ENCODE measurements around the gene NT5E.

Gene NT5E

DNA sequence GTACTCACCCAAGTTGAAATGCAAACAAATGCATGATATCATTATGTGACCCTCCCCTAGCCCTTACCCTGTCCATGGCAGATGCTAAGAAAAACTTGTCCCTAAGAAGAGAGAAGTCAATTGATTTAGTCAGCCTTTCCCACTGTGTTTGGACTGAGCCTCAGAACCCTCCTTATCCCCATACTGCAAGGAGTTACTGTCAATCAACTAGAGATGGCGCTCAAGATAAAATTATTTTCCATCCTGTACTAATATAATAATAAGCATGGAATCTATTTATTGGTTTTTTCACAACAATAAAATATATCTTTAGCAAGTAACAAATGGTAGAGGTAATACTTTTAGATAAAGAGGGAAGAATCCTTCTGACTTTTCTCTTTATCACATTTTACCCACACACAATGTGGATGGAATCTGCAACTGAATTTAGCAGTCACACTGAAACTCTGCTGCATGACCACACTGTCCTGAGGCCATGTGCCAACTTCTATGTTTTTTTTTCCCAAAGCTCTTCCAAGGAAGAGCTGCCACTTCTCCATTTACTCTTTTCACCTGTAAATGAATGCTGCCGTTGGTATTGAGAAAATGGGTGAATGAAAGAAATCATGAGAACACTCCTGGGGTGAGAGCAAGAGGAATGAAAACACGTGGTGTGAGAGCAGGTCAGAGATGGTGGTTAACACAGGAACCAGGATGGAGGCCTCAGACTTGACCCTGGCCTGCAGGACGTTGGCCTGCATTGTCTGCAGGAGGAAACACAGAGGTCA lies 10.5 kb downstream of the NT5E start:
- DNase-seq, result no peak

- no peak for DNase-seq
These were observed 11.3 kb downstream of the NT5E start for GRCh38 chr6:85460921-85461797.

- DNase-seq, result no peak
These were observed 11.9 kb downstream of the NT5E start for GRCh38 chr6:85461798-85462170.

GRCh38 chr6:85462673-85463072 lies 12.8 kb downstream of the NT5E start:
- DNase-seq, result no peak

DNA sequence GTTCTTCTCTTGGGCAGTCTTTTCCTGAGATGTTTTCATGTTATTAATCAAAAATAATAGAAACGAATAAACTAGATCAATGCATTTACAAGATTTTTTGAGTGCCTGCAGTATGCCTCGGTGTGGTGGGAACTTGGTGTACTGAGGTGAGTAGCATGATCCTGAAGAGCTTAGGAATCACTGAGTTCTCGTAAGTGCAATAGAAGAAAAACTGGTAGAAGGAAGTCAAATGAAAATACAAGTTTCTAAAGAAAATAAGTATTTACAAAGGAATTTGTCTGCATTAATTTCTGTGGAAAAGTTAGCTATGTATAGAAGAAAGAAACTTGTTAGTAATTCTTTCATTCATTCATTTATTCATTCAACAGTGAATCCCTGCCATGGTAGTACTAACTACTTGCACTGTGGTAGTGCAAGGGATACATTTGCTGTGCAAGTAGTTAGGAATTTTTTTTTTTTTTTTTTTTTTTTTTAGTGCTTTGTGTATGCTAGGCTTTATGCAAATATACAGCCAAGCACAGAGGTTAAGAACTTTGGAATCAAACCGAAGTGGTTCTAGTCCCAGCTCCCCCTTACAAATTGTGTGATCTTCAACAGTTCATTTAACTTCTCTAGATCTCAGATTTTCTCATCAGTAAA lies 13.9 kb downstream of the NT5E start:
- DNase-seq, result no peak

DNA sequence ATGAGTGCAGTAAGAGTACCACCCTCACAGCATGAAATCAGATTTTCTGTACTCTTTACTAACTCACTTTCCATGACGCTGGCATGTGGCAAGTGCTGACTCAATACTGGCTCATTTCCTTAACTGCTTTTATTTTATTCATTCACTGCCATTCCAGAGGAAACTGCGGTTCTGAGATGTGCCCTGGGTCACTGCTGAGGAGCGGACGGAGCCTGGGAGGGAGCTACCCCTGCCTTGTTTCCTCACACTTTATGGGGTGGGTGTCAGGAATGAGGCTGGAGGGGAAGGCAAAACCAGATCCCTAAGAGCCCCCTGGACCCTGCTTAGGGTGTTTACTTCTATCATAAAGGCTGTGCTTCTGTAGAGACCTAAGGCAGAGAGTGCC lies 14.4 kb downstream of the NT5E start:
- peak; percentile 99 for DNase-seq

- peak; percentile 98 for DNase-seq
These were observed 14.9 kb downstream of the NT5E start for GRCh38 chr6:85464722-85465150.

DNA sequence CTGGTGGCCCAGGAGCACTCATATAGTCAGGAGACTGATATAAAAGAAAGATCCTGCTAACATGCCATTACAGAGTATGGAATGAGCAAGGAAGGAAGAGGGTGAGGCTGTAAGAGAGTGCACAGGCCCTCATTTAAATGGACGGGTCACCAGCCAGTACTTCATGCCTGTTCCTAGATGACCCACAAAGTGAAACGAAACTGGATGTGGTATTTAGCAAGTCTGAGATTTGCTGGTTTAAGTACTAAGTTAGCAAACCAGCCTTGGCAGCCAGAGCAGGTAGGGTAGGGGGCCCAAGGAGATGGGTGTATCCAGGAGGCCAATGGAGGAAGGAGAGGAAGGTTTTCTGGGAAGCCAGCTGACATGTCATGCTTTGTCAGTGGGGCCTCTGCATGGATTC lies 15.9 kb downstream of the NT5E start:
- DNase-seq, result no peak

DNA sequence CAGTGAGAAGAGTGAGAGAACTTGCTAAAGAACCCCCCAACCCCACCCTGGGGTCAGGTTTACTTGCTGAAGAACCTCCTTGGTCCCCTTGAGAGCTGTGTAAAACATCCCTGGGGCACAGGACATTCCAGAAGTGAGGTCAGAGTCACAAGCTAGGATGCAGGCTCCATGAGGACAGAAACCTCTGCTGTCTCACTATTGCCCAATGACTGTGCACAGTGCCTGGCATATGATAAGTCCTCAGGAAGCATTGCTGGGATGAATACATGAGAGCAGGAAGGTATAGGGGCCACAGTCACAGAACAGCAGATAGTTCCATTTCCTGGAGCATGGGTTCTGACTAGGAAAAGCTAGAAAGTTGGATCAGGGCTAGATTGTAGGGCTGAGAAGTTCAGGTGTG lies 18.4 kb downstream of the NT5E start:
- DNase-seq, result peak; percentile 64

DNA sequence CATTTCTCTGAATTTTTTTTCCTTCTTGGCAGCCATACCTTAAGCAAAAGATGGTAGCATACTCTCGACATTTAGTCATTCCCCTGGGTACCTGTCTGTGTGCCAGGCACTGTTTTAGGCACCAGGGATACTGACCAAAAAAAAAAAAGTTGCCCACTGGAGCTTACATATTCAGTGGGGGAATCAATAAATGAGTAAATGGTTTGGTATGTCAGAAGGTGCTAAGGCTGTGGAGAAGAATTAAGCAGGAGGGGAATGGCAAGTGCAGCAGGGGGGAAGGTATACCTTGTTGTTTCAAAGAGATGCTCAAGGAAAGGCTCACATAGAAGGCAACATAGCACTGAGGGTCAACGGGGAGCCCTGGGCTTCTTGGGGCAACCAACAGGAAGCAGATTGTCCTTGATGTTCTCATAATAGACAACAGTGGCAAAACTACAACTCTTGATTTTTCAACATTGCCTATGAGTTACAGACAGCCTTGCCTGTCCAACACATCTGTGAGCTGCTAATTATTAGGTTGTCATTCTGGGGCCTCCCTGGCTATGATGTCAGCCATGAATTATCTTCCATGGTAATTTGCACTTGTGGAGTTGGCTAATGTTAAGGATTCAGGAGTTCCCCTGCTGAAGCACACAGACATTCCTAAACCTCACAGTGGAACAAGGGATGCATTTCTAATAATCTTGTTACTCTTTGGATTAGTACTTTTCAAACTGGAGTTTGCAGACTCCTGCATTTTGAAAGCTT lies 19.6 kb downstream of the NT5E start:
- DNase-seq, result no peak

- peak; percentile 65 for DNase-seq
These were observed 20.1 kb downstream of the NT5E start for GRCh38 chr6:85470023-85470410.

- DNase-seq, result peak; percentile 94
These were observed 22.9 kb downstream of the NT5E start for GRCh38 chr6:85472744-85473143.

- DNase-seq, result no peak
These were observed 23.9 kb downstream of the NT5E start for GRCh38 chr6:85473748-85474147.

GRCh38 chr6:85476532-85476931 lies 26.6 kb downstream of the NT5E start:
- no peak for DNase-seq

DNA sequence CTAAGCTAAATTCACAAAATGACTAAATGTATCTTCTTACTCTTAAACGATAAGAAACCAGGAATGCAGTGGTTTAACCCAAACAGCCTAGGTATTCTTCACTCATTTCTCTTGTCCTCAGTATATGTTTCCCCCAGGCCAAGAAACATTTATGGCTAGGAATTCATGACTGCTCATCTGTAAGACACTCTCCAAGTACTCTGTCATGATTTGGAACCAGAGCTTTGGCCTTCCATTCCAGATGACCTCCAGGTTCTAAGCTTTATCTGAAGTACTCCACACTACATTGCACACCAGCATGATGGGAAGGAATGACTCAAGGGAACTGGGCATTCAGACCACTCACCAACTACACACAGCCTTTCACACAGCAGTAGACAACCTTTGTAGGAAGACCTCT lies 29.3 kb downstream of the NT5E start:
- DNase-seq, result peak; percentile 51

- DNase-seq, result no peak
These were observed 32.5 kb downstream of the NT5E start for GRCh38 chr6:85482206-85482904.

DNA sequence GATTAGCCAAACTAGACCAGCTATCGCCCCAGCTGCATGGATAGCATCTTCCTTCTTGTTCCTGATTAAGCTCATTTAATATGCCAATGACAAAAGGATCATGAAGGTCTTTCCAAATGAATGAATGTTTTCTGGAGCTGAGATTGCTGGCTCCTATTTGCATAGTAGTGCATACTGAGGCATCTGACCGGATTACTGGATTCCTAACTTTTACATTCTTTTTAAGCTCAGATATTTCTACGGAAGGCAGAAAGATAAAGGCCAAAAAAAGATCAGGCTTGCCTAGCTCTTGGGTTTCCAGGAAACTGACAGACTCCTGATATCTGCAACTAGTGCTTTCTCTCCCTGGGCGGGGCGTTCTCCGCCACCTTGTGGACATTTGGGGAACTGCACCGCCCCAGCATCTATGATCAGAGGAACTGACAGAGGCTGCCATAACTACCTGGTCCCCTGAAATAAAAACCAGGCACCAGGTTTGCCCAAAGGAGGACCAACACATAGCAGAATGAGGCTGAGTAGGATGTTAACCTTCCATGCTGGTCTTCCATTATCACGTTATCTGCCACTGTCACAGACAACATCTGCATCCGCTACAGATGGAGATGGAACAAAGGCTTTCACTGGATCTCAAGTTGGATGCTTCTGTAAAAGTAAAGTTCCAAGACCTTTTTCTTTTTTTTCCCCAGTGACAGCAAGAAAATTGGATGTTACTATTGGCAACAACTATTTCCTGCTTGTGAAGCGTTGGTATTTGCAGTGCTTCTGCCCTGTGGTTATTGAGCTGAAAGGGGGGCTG lies 33.2 kb downstream of the NT5E start:
- peak; percentile 76 for DNase-seq

- DNase-seq, result no peak
These were observed 34.0 kb downstream of the NT5E start for GRCh38 chr6:85483846-85484245.

DNA sequence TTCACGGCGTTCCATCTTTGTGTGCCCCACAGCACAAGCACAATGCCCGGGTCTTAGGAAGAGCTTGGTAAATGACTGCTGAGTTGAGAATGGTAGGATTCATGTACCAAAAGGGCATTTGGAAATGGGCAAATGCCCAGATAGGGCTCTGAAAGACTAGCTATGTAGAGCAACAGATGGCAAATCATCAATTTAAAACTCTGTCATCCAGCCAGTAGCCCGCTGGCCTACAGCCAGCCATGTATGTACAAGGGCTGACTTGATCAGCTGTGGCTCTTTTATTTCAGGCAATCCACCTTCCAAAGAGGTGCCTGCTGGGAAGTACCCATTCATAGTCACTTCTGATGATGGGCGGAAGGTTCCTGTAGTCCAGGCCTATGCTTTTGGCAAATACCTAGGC lies 35.1 kb downstream of the NT5E start:
- no peak for DNase-seq

GRCh38 chr6:85490516-85491248 lies 40.8 kb downstream of the NT5E start:
- DNase-seq, result peak; percentile 27

Data from fibroblast of skin of back (primary cell).